Suppressor macrophage treated with lipopolysaccharide for 1 hour (primary cell): ENCODE data around the gene CYB5A.
"Not testable (repeated sequence)": the region's sequence is repeated elsewhere in the genome, so short reads cannot be mapped to it uniquely, and the experiment has no call there.

Experiments used
- DNase-seq, 3 donors: peaks; one replicate each; pipeline ENCODE4 v3.0.0-alpha.2; 2020 to 2022

Gene CYB5A

DNA sequence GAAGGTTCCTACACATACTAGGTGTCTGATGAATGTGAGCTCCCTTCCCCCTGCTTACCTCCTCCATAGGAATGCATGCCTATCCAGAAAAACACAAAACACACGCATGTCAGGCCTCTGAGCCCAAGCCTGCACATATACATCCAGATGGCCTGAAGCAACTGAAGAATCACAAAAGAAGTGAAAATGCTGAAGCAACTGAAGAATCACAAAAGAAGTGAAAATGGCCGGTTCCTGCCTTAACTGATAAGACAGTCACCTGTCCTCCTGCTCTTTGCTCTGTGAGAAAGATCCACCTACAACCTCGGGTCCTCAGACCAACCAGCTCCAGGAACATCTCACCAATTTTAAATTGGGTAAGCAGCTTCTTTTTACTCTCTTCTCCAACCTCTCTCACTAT lies 1.2 kb upstream of the CYB5A start:
- not testable (repeated sequence) for DNase-seq

DNA sequence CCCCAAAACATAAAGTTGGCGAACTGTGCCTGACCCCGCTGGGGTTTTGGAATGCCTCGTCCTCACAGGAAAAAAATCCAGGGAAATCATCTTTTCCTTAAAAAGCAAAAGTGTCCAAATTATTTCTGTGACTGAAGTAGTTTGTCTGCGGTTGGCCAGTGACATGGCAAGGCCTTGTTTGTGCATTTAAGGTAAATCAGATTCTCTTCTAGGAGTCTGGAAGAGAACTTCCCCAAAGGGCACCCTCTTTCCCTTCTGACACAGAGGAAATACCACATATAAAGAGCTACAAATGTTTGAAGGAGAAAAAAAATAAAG lies 737 bp upstream of the CYB5A start:
- peak; percentile 15 to 26 (median 25) for DNase-seq

DNA sequence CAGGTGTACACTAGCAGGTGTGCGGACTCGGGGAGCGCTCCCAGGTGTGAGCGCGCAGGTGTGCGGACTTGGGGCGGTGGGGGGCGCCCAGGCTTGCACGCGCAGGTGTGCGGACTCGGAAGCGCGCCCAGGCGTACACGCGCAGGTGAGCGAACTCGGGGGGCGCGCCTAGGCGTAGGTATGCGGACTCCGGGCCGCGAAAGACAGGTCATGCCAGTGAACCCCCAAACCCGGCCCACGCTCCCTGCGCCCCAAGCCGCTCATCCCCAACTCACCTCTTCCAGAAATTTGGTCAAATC lies 342 bp downstream of the CYB5A start:
- no peak for DNase-seq

- DNase-seq, result peak in 1 of 3 donors; percentile 3
Measured at GRCh38 chr18:74290794-74291471, 830 bp downstream of the CYB5A start.

DNA sequence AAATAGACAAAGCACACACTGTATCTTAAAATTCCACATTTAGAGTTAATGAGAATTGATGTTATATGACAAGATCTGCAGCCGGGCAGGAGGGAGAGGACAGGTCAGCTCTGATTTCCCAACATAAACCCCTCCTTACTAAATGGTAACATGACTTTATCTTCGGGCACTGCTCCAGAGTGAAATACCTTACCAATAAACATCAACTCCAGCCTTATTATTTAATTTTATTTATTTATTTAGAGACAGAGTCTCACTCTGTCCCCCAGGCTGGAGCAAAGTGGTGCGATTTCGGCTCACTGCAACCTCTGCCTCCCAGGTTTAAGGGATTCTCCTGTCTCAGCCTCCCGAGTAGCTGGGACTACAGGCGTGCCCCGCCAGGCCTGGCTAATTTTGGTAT lies 1.7 kb downstream of the CYB5A start:
- no peak for DNase-seq

DNA sequence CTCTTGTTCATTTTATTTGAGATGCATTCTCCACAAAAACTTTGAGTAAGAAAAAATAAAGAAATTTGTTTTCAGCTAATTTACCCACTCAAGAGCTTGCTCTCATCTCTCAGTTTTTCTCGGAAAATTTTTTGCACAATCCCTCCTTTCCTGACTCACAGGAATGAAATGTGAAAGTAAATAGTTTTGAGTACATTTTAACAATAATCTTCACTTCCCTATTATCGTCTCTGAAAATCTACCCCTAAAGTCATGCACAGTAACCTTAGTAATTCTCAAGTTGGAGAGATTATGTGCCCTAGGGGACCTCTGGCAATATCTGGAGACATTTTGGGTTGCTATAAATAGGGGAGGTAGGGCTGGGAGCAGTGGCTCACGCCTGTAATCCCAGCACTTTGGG lies 2.6 kb downstream of the CYB5A start:
- peak; percentile 37 to 76 (median 70) for DNase-seq

DNA sequence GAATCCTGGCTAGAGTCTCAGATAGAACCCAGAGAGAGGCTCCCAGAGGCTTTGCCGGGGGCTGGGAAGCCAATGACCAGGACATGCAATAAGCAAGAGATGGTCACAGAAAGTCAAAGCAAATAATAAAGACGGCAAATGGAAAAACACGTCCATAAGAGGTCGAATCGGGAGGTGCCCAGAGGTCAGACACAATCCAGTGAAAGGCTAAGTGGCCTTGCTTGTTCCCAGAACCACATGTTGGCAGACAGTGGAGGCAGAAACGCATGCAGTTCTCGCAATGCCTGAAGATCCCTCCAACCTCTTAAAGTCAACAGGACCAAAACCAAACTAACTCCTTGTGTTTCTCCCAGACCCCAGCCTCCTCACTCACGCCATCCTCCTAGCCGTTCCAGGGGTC lies 3.0 kb downstream of the CYB5A start:
- DNase-seq, result no peak

DNA sequence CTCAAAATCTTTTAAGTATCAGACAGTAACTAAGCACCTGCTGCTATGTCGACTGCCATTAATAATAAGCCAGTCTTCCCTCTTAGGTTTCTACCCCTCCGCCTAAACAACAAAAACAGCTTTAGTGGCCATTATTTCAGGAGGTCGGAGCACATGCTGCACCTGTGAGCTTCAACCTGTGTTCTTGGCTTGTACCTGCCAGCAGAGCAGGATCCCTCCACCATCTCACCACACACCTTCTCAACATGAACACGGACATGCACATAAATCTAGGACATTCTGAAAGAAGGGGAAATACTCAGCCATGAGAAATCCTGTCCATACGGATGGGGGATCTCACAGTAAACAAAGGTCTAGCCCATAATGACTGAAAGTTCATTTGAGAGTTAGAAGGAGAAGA lies 3.7 kb downstream of the CYB5A start:
- no peak for DNase-seq

- DNase-seq, result no peak
Measured at GRCh38 chr18:74286856-74287255, 4.9 kb downstream of the CYB5A start.

DNA sequence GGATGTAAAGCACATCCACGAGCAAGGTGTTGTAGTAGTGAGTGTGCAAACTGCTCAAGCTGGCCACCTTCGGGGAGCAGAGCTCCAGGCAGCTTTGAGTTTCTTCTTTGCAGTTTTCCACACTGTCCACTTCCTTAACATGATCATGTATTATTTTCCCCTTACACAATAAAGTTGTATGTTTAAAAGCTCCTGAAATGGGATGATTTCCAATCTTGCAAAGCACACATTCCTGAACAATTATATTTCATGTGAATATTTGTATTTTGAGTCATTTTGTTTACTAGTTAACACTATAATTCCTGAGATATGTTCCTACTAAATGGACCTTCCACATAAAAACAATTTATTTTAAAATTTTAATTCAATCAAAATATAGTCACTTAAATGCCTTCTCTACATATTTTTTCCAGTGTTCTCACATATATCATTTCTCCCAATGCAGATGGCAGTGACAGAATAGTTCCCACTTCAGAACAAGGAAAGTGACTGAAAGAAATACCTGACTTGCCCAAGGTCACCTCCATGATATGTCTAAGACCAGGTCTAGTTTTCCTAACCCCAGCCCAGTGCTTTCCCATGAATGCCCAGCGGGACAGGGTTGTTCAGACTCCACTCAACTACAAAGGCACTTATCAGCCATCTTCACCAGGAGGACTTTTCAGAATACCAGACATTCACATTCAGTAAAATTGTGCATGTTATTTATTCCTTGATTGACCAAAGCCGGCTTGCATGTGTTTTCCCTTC lies 5.5 kb downstream of the CYB5A start:
- no peak for DNase-seq

DNA sequence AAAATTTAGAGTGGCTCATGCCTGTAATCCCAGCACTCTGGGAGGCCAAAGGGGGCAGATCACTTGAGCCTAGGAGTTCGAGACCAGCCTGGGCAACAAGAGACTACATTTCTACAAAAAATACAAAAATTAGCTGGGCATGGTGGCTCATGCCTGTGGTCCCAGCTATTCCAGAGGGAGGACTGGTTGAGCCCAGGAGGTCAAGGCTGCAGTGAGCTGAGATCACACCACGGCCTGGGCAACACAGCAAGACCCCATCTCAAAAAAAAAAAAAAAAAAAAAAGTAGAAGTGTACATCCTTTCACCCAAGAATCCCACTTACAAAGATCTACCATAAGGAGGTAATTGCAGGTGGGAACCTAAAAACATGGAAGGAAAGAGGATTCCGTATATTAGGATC lies 6.2 kb downstream of the CYB5A start:
- DNase-seq, result not testable (repeated sequence)

DNA sequence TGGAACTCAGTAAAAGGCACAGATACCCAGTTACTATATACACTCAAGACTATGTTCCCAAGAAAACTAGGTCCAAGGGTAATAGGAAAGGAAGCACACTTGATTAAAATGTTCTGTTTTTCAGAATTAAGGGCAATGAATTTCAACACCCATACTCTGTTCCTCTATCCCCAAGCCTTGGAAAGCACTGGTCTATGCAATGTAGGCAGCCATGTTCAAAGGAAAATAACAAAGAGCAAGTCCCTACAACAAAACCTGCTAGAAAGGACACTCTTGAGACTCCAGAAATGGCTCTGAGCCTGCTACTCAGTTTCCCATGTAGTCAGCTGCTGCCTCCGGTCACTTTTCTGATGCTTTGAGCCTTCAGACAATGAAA lies 6.8 kb downstream of the CYB5A start:
- peak; percentile 17 to 26 (median 24) for DNase-seq

DNA sequence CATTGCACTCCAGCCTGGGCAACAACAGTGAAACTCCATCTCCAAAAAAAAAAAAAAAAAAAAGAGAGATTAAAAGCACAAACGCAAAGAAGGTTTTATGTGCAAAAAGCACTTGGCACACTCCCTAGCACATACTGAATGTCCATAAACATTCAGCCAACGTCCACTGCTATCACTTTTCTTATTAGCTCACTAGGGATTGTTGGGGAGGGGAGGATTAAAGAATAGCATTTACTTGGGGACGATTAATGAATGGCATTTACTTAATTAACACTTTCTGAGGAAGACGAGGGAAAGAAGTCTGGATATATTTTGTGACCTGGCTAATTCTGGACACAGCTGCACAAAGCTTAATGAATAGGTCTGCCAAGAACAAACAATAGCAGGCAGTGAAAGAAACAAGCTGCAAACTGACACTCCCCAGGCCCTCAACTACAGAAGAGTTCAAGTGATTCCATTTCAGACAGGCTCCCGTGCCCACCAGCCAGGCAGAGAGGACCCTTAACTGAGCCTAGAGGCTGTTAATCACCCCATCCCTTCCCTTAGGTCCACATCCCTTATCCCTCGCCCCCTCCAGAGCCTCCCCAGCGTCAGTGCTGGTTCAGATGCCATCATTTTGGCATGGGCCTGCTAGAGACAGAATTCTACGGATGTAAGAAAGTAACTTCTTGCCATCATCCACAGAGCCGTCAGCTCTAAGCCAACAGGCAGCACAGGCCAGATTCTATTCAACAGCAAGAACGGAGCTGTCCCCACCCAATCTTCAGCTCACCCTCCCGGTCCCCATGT lies 7.4 kb downstream of the CYB5A start:
- DNase-seq, result no peak

DNA sequence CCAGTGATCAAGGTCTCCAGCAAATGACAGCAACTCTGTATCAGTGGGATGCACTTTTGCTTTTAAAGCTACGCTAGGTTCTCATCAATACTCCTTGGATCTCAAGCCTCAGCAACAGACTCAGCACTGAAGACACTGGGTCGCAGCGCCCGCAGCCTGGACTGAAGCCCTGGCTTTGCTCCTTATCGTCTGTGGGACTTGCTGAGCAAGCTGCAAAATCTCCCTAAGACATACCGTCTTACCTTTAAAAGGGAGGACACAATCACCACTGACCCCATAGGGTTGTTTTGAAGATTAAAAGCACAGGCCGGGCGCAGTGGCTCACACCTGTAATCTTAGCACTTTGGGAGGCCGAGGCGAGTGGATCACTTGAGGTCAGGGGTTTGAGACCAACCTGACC lies 8.1 kb downstream of the CYB5A start:
- DNase-seq, result no peak

GRCh38 chr18:74282755-74283554 lies 8.8 kb downstream of the CYB5A start:
- no peak for DNase-seq

GRCh38 chr18:74281980-74282754 lies 9.6 kb downstream of the CYB5A start:
- DNase-seq, result peak in 2 of 3 donors; percentile 23 to 41

- no peak for DNase-seq
Measured at GRCh38 chr18:74281011-74281979, 10.5 kb downstream of the CYB5A start.

- no peak for DNase-seq
Measured at GRCh38 chr18:74278983-74279382, 12.8 kb downstream of the CYB5A start.

DNA sequence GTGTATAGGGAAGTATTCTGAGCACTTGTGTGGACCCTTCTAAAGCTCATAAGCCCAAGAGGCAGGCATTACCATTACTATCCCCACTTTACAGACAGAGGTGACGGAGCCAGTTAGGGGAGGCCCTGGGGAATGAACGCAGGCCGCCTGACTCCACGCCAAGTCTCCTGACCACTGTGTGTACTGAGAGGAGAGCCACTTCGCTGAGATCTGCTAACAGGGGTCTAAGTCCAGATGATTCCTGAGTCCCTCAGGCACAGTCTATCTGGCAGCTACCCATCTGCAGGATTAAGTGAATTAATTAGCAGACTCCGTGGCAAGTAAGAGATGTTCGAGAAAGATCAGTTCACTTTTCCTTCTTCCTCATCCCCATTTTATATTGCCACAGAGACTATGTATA lies 13.7 kb downstream of the CYB5A start:
- no peak for DNase-seq

DNA sequence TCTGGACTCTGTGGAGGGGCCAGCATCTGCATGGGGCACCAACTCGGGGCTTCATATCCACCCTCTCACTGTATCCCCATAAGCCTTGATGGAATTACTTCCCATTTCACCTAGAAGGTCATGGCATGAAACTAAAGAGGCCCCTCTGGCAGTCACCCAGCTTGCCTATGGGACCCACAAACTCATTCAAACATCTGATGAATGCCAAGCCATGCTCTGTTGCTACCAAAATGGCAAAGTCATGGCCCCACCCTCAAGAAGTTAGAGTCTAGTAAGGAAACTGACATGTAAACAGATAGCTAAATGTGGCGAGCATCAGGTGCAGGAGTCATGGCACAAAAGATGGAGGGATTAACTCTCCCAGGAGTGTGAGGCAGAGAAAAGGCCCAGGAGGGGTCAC lies 14.5 kb downstream of the CYB5A start:
- no peak for DNase-seq

- DNase-seq, result no peak
Measured at GRCh38 chr18:74276609-74277008, 15.2 kb downstream of the CYB5A start.
